ENCODE measurements around the gene IFNA14. TPM values are rescaled to one million over a fixed set of nuclear protein-coding genes. Genes with fewer than 3 reads are reported as not detected.

Gene IFNA14
- total RNA-seq, 1 experiment from 2014 or later: not detected

- no peaks in the 10 kb centered on the region for H4K20me1 ChIP-seq (ENCODE audit: control insufficient read depth, insufficient read depth, insufficient read length)
- H3K23ac ChIP-seq (ENCODE audit: insufficient read length, low read depth, low read length): no peak overlapping the region
- no peak overlapping the region for H2AFZ ChIP-seq (ENCODE audit: low read length)
- no peak overlapping the region for H3K9ac ChIP-seq (ENCODE audit: extremely low read depth, insufficient read length, low read length)
- H3K4ac ChIP-seq (ENCODE audit: low read depth, low read length): no peak overlapping the region
- no peak overlapping the region for H3K4me2 ChIP-seq (ENCODE audit: insufficient read depth, insufficient read length, low read length)
- peaks cover 27% of the 10 kb centered on the region for H3K27me3 Mint-ChIP-seq (ENCODE audit: low read depth)
- H3K27me3 ChIP-seq (ENCODE audit: insufficient read depth, low read length): no peaks in the 10 kb centered on the region
- H2BK120ac ChIP-seq (ENCODE audit: low read depth, low read length, poor library complexity, severe bottlenecking): no peak overlapping the region
- no peak overlapping the region for H3K14ac ChIP-seq (ENCODE audit: insufficient read depth, low read length)
- no peak overlapping the region for H2BK20ac ChIP-seq (ENCODE audit: low read depth, low read length, poor library complexity, severe bottlenecking)
- no peak overlapping the region for H2AK5ac ChIP-seq (ENCODE audit: insufficient read length, low read length)
- H3K9me3 Mint-ChIP-seq: no peaks in the 10 kb centered on the region
- peak overlapping the region in 1 of 3 experiments; percentile 6; a peak in 1 of 7 replicates for H3K27ac Mint-ChIP-seq
- H3K56ac ChIP-seq (ENCODE audit: insufficient read length, low read depth, low read length): no peak overlapping the region
- no peaks in the 10 kb centered on the region for H3K36me3 Mint-ChIP-seq (ENCODE audit: insufficient read depth in 1 of 3, low read depth in 3 of 3)
- no peak overlapping the region for H2BK5ac ChIP-seq (ENCODE audit: insufficient read length, low read length)
- no peak overlapping the region for H4K91ac ChIP-seq (ENCODE audit: insufficient read length, low read depth, low read length)
- no peaks in the 10 kb centered on the region for H3K9me3 ChIP-seq (ENCODE audit: control insufficient read depth, low read depth, low read length)
- DNase-seq: no peak
- no peak overlapping the region for H3K27ac ChIP-seq (ENCODE audit: insufficient read length, low read depth, low read length)
- no peaks in the 10 kb centered on the region for H3K23me2 ChIP-seq (ENCODE audit: insufficient read length, low read depth, low read length, poor library complexity, severe bottlenecking)
- no peak overlapping the region for H3K18ac ChIP-seq (ENCODE audit: insufficient read length, low read depth, low read length)
- no peak overlapping the region for H4K5ac ChIP-seq (ENCODE audit: insufficient read length, low read depth, low read length)
- no peaks in the 10 kb centered on the region for H3K4me1 ChIP-seq (ENCODE audit: insufficient read depth, low read length)
- no peak overlapping the region for H2BK12ac ChIP-seq (ENCODE audit: insufficient read length, low read depth, low read length)
- WGBS (ENCODE audit: extremely low coverage, insufficient read length, low lambda C conversion rate): no CpG with 5 or more reads among the region's 4 CpGs
- no peak overlapping the region for H4K8ac ChIP-seq (replicated peaks; ENCODE audit: insufficient read length, low read depth, low read length)
- TF ChIP-seq, protein P1, sequence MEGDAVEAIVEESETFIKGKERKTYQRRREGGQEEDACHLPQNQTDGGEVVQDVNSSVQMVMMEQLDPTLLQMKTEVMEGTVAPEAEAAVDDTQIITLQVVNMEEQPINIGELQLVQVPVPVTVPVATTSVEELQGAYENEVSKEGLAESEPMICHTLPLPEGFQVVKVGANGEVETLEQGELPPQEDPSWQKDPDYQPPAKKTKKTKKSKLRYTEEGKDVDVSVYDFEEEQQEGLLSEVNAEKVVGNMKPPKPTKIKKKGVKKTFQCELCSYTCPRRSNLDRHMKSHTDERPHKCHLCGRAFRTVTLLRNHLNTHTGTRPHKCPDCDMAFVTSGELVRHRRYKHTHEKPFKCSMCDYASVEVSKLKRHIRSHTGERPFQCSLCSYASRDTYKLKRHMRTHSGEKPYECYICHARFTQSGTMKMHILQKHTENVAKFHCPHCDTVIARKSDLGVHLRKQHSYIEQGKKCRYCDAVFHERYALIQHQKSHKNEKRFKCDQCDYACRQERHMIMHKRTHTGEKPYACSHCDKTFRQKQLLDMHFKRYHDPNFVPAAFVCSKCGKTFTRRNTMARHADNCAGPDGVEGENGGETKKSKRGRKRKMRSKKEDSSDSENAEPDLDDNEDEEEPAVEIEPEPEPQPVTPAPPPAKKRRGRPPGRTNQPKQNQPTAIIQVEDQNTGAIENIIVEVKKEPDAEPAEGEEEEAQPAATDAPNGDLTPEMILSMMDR (conservative IDR thresholded peaks at IDR 0.05): no peak
- H3T11ph ChIP-seq (ENCODE audit: low read length): no peak overlapping the region
- H2BK15ac ChIP-seq (ENCODE audit: low read depth, low read length): no peak overlapping the region
- H3K79me2 ChIP-seq (ENCODE audit: insufficient read depth, low read length): no peaks in the 10 kb centered on the region
- no peaks in the 10 kb centered on the region for H3K79me1 ChIP-seq (ENCODE audit: insufficient read depth, low read depth, low read length, poor library complexity, severe bottlenecking)
- peaks cover 16 to 17% of the 10 kb centered on the region in 2 experiments for H3K4me1 Mint-ChIP-seq
- H3K4me3 Mint-ChIP-seq: no peak overlapping the region
Measured at GRCh38 chr9:21251638-21252037, 11.8 kb upstream of the IFNA14 start.
